Brain microvascular endothelial cell (primary cell): ENCODE data around the gene ITPKC.

Experiments used
- DNase-seq: peaks from one replicate; pipeline ENCODE4 v3.0.0-alpha.2; 2020
- H3K27ac ChIP-seq: fragments of 250-450 bp; sonication (Bioruptor Pico); 2 replicates; pipeline ENCODE4 v1.5.1; 2020; ENCODE audit warnings: mild to moderate bottlenecking, moderate library complexity
- H3K27me3 ChIP-seq: fragments of 250-450 bp; sonication (Bioruptor Pico); replicated peaks from 2 replicates; pipeline ENCODE4 v1.5.1; 2020; ENCODE audit warnings: mild to moderate bottlenecking
- H3K36me3 ChIP-seq: fragments of 250-450 bp; sonication (Bioruptor Pico); replicated peaks from 2 replicates; pipeline ENCODE4 v1.5.1; 2020; ENCODE audit warnings: mild to moderate bottlenecking
- H3K4me3 ChIP-seq: 2 replicates; pipeline ENCODE4 v1.5.1; 2011; ENCODE audit warnings: low read depth, mild to moderate bottlenecking, control low read depth, low read length, moderate library complexity
- in situ Hi-C: cut with HindIII; loops from 2 replicates; pipeline ENCODE4 v1.10.0; 2017; ENCODE audit warnings: low sequenced_read_pairs, low pct_ligation_motif_present
- TF ChIP-seq, protein P1 (sequence below): IDR thresholded peaks from 2 replicates; pipeline ENCODE4 v1.5.1; 2011; ENCODE audit warnings: low read depth, mild to moderate bottlenecking, moderate library complexity, low read length, control low read depth, inconsistent platforms; ENCODE audit errors: missing control alignments

ITPKC gene

DNA sequence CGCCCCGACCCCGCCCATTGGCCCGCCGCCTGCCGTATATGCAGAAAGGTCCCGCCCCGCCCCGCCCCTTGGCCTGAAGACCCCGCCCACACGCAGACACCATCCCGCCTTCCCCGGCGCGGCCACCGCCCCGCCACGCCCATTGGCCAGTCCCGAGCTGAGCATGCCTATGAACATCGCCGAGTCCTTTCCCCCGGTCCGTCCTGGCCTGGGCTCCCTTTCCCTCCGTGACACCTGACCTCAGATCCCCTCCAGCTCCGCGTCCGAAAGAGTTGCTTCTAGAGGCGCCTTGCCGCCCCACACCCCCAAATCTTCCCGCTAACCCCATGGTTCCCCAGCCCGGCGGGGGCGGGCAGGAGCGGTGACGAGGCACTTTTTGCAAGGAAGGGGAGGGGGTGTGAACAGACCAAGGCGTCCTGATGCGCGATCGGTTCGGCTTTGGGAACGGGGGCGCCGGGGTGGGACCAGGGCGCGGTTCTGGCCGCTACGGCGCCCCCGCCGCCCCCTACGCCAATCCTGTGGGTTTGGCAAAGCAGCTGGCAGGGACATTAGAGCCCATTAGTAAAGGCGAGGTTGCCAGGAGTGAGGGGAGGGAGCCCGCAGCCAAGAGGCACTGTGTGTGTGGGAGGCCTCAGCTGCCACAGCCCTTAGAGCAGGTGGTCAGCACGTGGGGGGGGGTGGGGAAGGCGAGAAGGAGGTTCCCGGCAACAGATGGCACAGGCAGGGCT lies 26.1 kb upstream of the ITPKC start:
- in situ Hi-C loops, result no loop called here
- no peaks in the 10 kb centered on the region for H3K27me3 ChIP-seq
- peak overlapping the region; percentile 60 for H3K4me3 ChIP-seq
- peaks cover 6% of the 10 kb centered on the region for H3K36me3 ChIP-seq
- peak overlapping the region; percentile 92 for H3K27ac ChIP-seq
- DNase-seq, result peak; percentile 87
- TF ChIP-seq, protein P1, sequence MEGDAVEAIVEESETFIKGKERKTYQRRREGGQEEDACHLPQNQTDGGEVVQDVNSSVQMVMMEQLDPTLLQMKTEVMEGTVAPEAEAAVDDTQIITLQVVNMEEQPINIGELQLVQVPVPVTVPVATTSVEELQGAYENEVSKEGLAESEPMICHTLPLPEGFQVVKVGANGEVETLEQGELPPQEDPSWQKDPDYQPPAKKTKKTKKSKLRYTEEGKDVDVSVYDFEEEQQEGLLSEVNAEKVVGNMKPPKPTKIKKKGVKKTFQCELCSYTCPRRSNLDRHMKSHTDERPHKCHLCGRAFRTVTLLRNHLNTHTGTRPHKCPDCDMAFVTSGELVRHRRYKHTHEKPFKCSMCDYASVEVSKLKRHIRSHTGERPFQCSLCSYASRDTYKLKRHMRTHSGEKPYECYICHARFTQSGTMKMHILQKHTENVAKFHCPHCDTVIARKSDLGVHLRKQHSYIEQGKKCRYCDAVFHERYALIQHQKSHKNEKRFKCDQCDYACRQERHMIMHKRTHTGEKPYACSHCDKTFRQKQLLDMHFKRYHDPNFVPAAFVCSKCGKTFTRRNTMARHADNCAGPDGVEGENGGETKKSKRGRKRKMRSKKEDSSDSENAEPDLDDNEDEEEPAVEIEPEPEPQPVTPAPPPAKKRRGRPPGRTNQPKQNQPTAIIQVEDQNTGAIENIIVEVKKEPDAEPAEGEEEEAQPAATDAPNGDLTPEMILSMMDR, result no peak

DNA sequence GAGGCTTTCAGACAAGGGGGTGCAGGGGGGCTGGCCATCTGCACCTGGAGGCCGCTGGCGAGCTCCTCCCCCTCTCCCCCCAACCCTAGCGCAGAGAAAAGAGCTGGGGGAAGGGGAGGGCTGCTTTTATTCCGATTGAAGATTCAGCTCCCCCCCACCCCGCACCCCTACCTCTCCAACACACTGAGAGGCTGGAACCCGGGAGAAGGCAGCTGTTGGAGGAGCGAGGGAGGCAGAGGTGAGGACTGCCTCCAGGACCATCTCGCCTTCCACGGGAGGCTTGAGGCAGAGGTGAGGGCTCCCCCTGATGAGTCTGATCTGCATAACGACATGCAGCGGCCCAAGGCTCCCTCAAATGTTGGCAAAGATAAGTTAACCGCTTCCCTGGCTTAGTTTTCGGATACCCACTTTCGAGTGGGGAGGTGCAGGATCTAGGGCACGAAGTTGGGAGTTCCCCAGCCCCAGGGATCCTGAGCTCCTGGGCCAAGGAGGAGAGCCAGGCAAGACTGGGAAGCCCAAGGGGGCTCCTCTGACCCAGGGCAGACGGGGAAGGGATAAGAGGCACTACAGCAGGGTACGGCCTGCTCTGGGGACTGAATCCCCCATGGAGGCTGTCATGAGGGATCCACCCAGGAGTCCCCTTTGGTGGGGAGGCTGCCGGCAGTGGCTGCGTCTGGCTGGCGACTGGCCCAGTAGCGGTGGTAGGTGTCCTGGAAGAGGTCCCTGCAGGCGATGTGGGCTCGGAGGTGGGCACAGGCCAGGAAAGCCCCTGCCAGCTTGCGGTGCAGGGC lies 25.3 kb upstream of the ITPKC start:
- peak overlapping the region; percentile 92 for H3K27ac ChIP-seq
- peaks cover under 1% of the 10 kb centered on the region for H3K36me3 ChIP-seq
- DNase-seq, result no peak
- H3K27me3 ChIP-seq, result no peaks in the 10 kb centered on the region
- TF ChIP-seq, protein P1, result no peak
- in situ Hi-C loops, result no loop called here
- no peak overlapping the region for H3K4me3 ChIP-seq

DNA sequence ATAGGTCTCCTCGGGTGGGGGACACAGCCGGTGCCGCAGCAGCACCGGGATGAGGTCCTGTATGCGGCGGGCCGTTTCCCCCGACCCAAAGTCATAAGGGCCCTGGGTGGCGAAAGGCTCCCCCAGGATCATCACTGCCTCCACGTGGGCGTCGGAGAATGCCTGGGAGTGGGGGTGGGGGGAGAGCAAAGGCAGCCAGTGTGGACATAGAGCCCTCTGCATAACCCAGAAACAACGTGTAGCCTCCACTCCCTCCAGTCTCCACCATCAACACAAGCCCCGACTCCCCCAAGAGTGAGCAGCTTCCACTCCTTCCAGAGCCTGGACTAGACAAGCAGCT lies 24.7 kb upstream of the ITPKC start:
- Histone ChIP-seq H3K27ac (no peak overlapping the region), H3K4me3 (no peak overlapping the region), H3K27me3 (no peaks in the 10 kb centered on the region), H3K36me3 (no peaks in the 10 kb centered on the region)
- DNase-seq, result no peak
- TF ChIP-seq, protein P1, result no peak
- in situ Hi-C loops, result no loop called here

DNA sequence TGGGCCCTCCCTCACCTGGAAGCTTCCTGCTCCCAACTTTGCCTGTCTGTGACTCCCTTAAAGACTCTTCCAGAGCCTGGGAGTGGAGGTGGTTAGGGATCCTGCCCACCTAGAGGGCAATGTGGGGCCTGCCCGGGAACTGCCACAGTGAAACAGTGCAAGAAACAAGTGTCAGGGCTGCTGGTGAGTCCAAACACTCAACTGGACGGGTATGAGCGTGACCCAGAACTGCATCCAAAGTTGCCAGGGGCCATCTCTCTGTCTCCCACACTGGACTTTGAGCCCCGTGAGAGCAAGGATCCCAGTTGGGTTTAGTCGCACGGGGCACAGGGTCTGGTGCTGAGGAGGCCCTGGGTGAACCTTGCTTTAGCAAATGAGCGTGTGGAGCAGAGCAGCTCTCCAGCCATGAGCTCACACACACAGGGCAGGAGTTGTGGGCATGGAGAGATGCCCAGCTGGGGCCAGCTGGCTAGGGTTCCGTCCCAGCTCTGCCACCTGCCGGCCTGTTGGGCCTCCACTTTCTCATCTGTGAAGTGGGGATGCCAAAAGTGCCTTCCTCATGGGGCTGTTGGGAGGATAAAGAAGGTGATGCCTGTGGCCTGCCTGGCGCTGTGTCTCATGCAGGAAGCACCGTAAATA lies 23.6 kb upstream of the ITPKC start:
- Histone ChIP-seq H3K4me3 (no peak overlapping the region), H3K27me3 (no peaks in the 10 kb centered on the region), H3K27ac (no peak overlapping the region), H3K36me3 (no peaks in the 10 kb centered on the region)
- in situ Hi-C loops, result no loop called here
- TF ChIP-seq, protein P1, result no peak
- no peak for DNase-seq

DNA sequence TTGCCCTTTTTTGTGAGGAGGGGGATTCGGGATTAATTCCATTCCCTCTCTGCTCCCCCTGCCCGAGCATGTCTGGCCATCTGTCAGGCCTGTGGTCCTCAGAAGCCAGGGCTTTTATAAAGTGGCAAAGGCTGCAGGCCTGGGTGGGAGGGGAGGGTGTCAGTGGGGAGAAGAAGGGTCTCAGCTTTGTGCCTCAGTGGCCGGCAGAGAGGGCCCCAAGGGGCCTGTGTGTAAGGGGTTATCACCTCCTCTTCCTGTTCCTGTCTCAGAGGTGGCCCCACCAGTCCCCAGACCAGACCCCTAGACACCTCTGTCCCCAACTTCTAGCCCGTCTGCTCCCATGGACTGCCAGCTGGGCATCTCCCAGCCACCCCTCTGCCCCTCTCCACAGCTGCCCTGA lies 23.0 kb upstream of the ITPKC start:
- no peak overlapping the region for H3K27ac ChIP-seq
- H3K36me3 ChIP-seq, result no peaks in the 10 kb centered on the region

More for the DNA sequence above, 23.0 kb upstream of the ITPKC start:
- H3K4me3 ChIP-seq, result no peak overlapping the region
- in situ Hi-C loops, result no loop called here
- H3K27me3 ChIP-seq, result no peaks in the 10 kb centered on the region
- TF ChIP-seq, protein P1, result no peak
- no peak for DNase-seq
